Activated CD8-positive, alpha-beta T cell treated with anti-CD3 and anti-CD28 coated beads for 36 hours (primary cell): Measurements from ENCODE around the gene TMEM121. TPM values are rescaled to one million over a fixed set of nuclear protein-coding genes. Genes with fewer than 3 reads are reported as not detected.

Experiments used
- ATAC-seq: fragments of 200-7000 bp; cut with Tn5 transposase; one replicate; pipeline ENCODE4 v1.10.0; 2021; ENCODE audit warnings: mild to moderate bottlenecking, moderate library complexity
- CTCF ChIA-PET: fragments of 350-600 bp; sonication (Branson Sonifier 250); formaldehyde crosslinking; loops from one replicate; lab custom pipeline; 2021; ENCODE audit warnings: antibody characterized with exemption; lab: Charles Lee
- POLR2A ChIA-PET: fragments of 350-600 bp; sonication (Branson Sonifier 250); formaldehyde crosslinking; loops from one replicate; lab custom pipeline; 2021; ENCODE audit warnings: antibody characterized with exemption; lab: Charles Lee
- DNase-seq: peaks from one replicate; pipeline ENCODE4 v3.0.0-alpha.2; 2020
- H3K27ac Mint-ChIP-seq: one replicate; pipeline ENCODE4 v1.8.0; 2021; ENCODE audit warnings: mild to moderate bottlenecking, mixed read lengths
- H3K27me3 Mint-ChIP-seq: one replicate; pipeline ENCODE4 v1.8.0; 2021; ENCODE audit warnings: mixed read lengths
- H3K36me3 Mint-ChIP-seq: one replicate; pipeline ENCODE4 v1.8.0; 2021; ENCODE audit warnings: low read depth, mixed read lengths
- H3K4me1 Mint-ChIP-seq: one replicate; pipeline ENCODE4 v1.8.0; 2021; ENCODE audit warnings: low read depth, mixed read lengths
- H3K4me3 Mint-ChIP-seq: one replicate; pipeline ENCODE4 v1.8.0; 2021; ENCODE audit warnings: mild to moderate bottlenecking, moderate library complexity, mixed read lengths
- H3K9me3 Mint-ChIP-seq: one replicate; pipeline ENCODE4 v1.8.0; 2021; ENCODE audit warnings: mixed read lengths
- intact Hi-C: fragments of 100-400 bp; cut with micrococcal nuclease; formaldehyde crosslinking; loops from one replicate; pipeline ENCODE4 v1.10.0; 2022
- total RNA-seq, 2 experiments: library from RNA; stranded (reverse); gene quantifications; one replicate each; pipeline ENCODE4 v1.2.3, GENCODE V29; 2021
- TF ChIP-seq, protein P1 (sequence below): fragments of 200-600 bp; IDR thresholded peaks from one replicate; pipeline ENCODE4 v1.8.0; 2022; ENCODE audit warnings: antibody characterized with exemption, mild to moderate bottlenecking

Gene TMEM121
- total RNA-seq, 2 experiments from 2014 or later, result 12.0 to 12.1 TPM

- intact Hi-C loops, result loop anchor here (5.0 kb wide), 1 partner anchor 116 kb away; no protein-coding TSS in a partner anchor
- peak; percentile 46 for DNase-seq
- Mint-ChIP-seq H3K9me3 (no peaks in the 10 kb centered on the region), H3K4me1 (peaks cover 33% of the 10 kb centered on the region), H3K27ac (peak overlapping the region; percentile 66), H3K4me3 (peak overlapping the region; percentile 75), H3K27me3 (no peaks in the 10 kb centered on the region), H3K36me3 (no peaks in the 10 kb centered on the region)
- no peak for ATAC-seq
- ChIA-PET POLR2A (interaction anchor here (0.5 to 3.3 kb wide), 3 partner anchors 20 to 91 kb away, joined by 3 to 11 read pairs (median 3); no protein-coding TSS in a partner anchor), CTCF (interaction anchor here (1.2 to 3.2 kb wide), 2 partner anchors 13 to 116 kb away, joined by 4 to 84 read pairs; no protein-coding TSS in a partner anchor)
- TF ChIP-seq, protein P1, sequence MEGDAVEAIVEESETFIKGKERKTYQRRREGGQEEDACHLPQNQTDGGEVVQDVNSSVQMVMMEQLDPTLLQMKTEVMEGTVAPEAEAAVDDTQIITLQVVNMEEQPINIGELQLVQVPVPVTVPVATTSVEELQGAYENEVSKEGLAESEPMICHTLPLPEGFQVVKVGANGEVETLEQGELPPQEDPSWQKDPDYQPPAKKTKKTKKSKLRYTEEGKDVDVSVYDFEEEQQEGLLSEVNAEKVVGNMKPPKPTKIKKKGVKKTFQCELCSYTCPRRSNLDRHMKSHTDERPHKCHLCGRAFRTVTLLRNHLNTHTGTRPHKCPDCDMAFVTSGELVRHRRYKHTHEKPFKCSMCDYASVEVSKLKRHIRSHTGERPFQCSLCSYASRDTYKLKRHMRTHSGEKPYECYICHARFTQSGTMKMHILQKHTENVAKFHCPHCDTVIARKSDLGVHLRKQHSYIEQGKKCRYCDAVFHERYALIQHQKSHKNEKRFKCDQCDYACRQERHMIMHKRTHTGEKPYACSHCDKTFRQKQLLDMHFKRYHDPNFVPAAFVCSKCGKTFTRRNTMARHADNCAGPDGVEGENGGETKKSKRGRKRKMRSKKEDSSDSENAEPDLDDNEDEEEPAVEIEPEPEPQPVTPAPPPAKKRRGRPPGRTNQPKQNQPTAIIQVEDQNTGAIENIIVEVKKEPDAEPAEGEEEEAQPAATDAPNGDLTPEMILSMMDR, result no peak
Observed at GRCh38 chr14:105487986-105488777, 38.2 kb upstream of the TMEM121 start.

DNA sequence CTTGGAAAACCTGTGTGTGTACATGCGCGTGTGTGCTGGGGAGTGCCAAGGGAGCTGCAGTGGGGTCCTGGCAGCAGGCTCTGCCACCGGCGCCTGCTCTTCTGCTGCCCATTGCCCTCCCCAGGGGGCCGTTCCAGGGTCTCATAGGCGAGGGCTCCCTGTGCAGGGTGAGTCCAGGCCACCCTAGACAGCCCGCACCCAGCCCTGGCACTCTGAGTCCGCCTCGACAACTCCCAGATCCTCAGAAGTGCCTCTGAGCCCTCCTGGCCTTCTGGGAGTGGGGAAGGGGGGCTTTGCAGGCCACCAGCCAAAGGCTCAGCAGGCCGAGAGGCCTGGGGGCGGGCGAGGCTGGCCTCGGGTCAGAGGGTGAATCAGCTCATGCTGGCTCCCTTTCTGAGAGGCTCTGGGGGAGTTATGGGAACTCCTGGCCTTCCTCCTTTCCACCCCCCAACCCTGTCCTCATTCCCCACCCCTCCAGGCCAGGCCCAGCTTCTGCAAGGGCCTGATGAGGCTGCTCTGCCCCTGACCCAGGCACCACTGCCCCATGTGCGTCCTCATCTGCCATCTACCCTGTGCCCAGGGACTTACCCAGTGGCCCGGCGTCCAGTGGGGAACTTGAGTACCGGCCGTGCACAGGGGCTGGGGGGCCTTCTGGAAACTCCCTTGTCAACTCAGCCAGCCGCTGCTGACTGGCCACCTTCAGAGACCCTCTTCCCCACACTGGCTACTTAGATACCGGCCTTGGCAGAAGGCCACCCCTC, 37.4 kb upstream of the TMEM121 start:
- H3K9me3 Mint-ChIP-seq, result no peaks in the 10 kb centered on the region
- H3K27me3 Mint-ChIP-seq, result no peaks in the 10 kb centered on the region
- DNase-seq (peak; percentile 22), ATAC-seq (no peak)
- no peaks in the 10 kb centered on the region for H3K36me3 Mint-ChIP-seq
- ChIA-PET POLR2A (interaction anchor here (0.5 to 3.3 kb wide), 6 partner anchors 8 to 91 kb away, joined by 3 to 24 read pairs (median 3); no protein-coding TSS in a partner anchor), CTCF (interaction anchor here (0.7 to 4.3 kb wide), 31 partner anchors 8 to 670 kb away, joined by 3 to 84 read pairs (median 4); partner anchors contain the start of genes BTBD6, CDCA4 and PACS2)
- peaks cover 33% of the 10 kb centered on the region for H3K4me1 Mint-ChIP-seq
- intact Hi-C loops, result loop anchor here (5.0 kb wide), 1 partner anchor 117 kb away; no protein-coding TSS in a partner anchor
- peak overlapping the region; percentile 88 for H3K27ac Mint-ChIP-seq
- H3K4me3 Mint-ChIP-seq, result peak overlapping the region; percentile 75
- TF ChIP-seq, protein P1, result no peak

GRCh38 chr14:105489542-105490266, 36.7 kb upstream of the TMEM121 start:
- Mint-ChIP-seq H3K9me3 (no peaks in the 10 kb centered on the region), H3K27ac (peak overlapping the region; percentile 88), H3K27me3 (no peaks in the 10 kb centered on the region), H3K4me3 (peak overlapping the region; percentile 67), H3K36me3 (no peaks in the 10 kb centered on the region), H3K4me1 (peaks cover 28% of the 10 kb centered on the region)
- ATAC-seq (peak; percentile 5), DNase-seq (peak; percentile 96)
- CTCF ChIA-PET, result interaction anchor here (0.7 to 4.3 kb wide), 37 partner anchors 8 to 671 kb away, joined by 3 to 84 read pairs (median 4); partner anchors contain the start of genes BRF1, BTBD6, CDCA4 and PACS2
- POLR2A ChIA-PET, result interaction anchor here (0.8 to 3.3 kb wide), 7 partner anchors 8 to 118 kb away, joined by 3 to 24 read pairs (median 3); no protein-coding TSS in a partner anchor
- TF ChIP-seq, protein P1, result peak; percentile 49
- intact Hi-C loops, result loop anchor here (5.0 kb wide), 1 partner anchor 117 kb away; no protein-coding TSS in a partner anchor

DNA sequence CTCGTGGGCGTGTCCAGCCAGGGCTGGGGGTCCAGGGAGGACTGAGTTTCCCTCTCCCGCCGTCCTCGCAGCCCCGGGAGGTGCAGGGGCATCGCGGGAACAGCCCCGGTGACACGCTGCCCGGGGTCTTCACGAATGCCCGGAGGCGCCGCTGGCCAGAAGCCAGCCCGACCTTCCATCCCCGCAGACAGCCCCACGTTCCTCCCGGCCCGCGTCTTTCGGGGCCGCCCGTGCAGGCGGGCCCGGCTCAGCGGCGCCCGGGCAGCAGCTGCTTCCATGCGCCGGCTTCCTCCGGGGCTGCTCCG, 36.2 kb upstream of the TMEM121 start:
- H3K36me3 Mint-ChIP-seq, result no peaks in the 10 kb centered on the region
- peaks cover 27% of the 10 kb centered on the region for H3K4me1 Mint-ChIP-seq
- no peaks in the 10 kb centered on the region for H3K27me3 Mint-ChIP-seq
- DNase-seq, result no peak
- CTCF ChIA-PET, result interaction anchor here (0.7 to 4.3 kb wide), 32 partner anchors 8 to 671 kb away, joined by 3 to 84 read pairs (median 4); partner anchors contain the start of genes BRF1, BTBD6 and CDCA4
- intact Hi-C loops, result no loop called here
- no peaks in the 10 kb centered on the region for H3K9me3 Mint-ChIP-seq
- TF ChIP-seq, protein P1, result no peak
- H3K27ac Mint-ChIP-seq, result no peak overlapping the region
- ATAC-seq, result peak; percentile 0
- POLR2A ChIA-PET, result interaction anchor here (1.1 to 3.3 kb wide), 5 partner anchors 9 to 118 kb away, joined by 3 to 24 read pairs (median 3); no protein-coding TSS in a partner anchor
- H3K4me3 Mint-ChIP-seq, result peak overlapping the region; percentile 67
